ENCODE data around the gene NUTF2. TPM values are rescaled to one million over a fixed set of nuclear protein-coding genes. Genes with fewer than 3 reads are reported as not detected.
"Not testable (repeated sequence)": the region's sequence is repeated elsewhere in the genome, so short reads cannot be mapped to it uniquely, and the experiment has no call there.

NUTF2 gene
- total RNA-seq, 4 donors from 2014 or later: 101 to 161 (median 113) TPM

DNA sequence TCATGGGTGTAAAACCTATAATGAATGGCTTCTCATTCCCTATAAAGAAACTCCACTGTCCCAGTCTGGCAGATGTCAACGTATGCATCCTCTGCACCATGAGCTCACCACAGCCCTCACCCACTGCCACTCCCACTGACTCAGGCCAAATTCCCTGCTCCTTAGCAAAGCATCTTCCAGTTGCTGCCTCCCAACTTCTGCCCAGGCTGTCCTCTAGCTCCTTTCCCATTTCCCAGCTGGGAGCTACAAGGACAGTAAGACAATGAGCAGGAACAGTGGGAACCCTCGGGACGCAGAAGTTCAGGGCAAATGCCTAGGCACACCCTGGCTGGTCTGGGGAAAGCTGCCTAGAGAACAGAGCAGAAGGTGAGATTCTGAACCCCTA is 13.7 kb upstream of the NUTF2 start:
- 0% methylated on average over 1 of the region's 3 CpGs for WGBS
- Histone ChIP-seq H3K4me1 (peaks cover 24% of the 10 kb centered on the region), H3K27me3 (no peaks in the 10 kb centered on the region), H3K36me3 (peaks cover 39% of the 10 kb centered on the region), H3K4me3 (peak overlapping the region; percentile 76), H3K27ac (peak overlapping the region; percentile 68), H3K9me3 (no peaks in the 10 kb centered on the region)
- DNase-seq (ENCODE audit: low spot score in 2 of 2): no peak
- TF ChIP-seq, protein P1, sequence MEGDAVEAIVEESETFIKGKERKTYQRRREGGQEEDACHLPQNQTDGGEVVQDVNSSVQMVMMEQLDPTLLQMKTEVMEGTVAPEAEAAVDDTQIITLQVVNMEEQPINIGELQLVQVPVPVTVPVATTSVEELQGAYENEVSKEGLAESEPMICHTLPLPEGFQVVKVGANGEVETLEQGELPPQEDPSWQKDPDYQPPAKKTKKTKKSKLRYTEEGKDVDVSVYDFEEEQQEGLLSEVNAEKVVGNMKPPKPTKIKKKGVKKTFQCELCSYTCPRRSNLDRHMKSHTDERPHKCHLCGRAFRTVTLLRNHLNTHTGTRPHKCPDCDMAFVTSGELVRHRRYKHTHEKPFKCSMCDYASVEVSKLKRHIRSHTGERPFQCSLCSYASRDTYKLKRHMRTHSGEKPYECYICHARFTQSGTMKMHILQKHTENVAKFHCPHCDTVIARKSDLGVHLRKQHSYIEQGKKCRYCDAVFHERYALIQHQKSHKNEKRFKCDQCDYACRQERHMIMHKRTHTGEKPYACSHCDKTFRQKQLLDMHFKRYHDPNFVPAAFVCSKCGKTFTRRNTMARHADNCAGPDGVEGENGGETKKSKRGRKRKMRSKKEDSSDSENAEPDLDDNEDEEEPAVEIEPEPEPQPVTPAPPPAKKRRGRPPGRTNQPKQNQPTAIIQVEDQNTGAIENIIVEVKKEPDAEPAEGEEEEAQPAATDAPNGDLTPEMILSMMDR (IDR thresholded peaks at IDR 0.05): no peak
- TF ChIP-seq POLR2A (IDR thresholded peaks at IDR 0.05): no peak
- no peak for TF ChIP-seq POLR2AphosphoS5 (IDR thresholded peaks at IDR 0.05)
- no peak for TF ChIP-seq EP300 (IDR thresholded peaks at IDR 0.05)

DNA sequence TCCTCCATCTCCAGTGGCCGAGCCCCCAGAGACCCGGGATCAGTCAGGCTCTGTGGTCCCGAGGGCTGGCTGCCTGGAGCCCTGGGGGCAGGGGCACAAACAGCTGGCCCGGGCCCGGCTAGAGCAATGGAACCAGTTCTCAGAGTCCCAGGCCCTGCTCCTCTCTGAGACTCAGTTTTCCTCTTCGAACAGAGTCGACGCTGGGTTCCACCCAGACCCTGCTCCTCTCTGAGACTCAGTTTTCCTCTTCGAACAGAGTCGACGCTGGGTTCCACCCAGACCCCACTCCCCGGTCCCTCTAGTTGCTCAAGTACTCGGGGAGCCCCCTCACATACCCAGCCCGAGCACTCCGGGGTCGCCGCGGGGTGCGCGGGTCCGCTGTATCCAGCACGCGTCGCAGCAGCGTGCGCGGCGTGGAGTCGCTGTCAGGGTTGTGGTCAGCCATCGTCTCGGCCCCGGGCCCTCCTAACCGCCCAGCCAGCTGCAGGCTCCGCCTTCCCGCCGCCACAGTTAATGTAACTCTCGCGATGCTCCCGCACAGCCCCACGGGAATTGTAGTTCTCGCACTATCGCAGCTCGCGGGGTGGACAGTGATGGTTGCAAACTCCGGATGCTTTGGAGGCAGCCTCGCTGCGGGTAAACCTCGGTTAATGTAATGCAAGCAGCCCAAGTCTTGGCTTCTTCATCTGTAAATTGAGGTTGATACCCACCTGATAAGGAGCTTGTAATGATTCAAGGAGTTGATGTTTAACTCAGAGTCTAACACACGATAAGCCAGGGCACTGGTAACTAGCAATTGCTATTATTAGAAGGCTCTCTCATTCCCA is 13.1 kb upstream of the NUTF2 start:
- no peaks in the 10 kb centered on the region for H3K27me3 ChIP-seq
- WGBS: 0% methylated on average over 13 of the region's 49 CpGs
- peaks cover 24% of the 10 kb centered on the region for H3K4me1 ChIP-seq
- H3K36me3 ChIP-seq: peaks cover 33% of the 10 kb centered on the region
- TF ChIP-seq POLR2AphosphoS5 (IDR thresholded peaks at IDR 0.05) (peak in 1 of 3 donors; percentile 15), POLR2A (IDR thresholded peaks at IDR 0.05) (peak in 1 of 2 donors; percentile 54)
- TF ChIP-seq, protein P1 (IDR thresholded peaks at IDR 0.05): no peak
- H3K27ac ChIP-seq: peak overlapping the region; percentile 68
- H3K4me3 ChIP-seq: peak overlapping the region; percentile 76
- H3K9me3 ChIP-seq: no peaks in the 10 kb centered on the region
- DNase-seq (ENCODE audit: low spot score in 2 of 2): peak; percentile 95 to 97

DNA sequence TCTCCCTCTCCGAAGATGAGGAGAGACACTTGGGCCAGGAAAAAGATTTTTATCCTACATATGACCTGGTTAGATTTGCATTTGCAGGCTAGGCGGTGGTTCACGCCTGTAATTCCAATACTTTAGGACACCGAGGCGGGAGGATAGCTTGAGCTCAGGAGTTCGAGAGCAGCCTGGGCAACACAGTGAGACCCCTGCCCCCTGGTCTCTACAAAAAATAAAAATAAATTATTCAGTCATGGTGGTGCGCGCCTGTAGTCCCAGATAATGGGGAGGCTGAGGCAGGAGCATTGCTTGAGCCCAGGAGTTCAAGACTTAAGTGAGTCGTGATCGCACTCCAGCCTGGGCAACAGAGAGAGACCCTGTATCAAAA is 12.5 kb upstream of the NUTF2 start:
- Histone ChIP-seq H3K36me3 (peaks cover 27% of the 10 kb centered on the region), H3K27me3 (no peaks in the 10 kb centered on the region), H3K9me3 (no peaks in the 10 kb centered on the region), H3K27ac (no peak overlapping the region), H3K4me1 (peaks cover 24% of the 10 kb centered on the region), H3K4me3 (peak overlapping the region; percentile 76)
- TF ChIP-seq POLR2AphosphoS5 (IDR thresholded peaks at IDR 0.05) (no peak), POLR2A (IDR thresholded peaks at IDR 0.05) (no peak), EP300 (IDR thresholded peaks at IDR 0.05) (no peak)
- TF ChIP-seq, protein P1 (IDR thresholded peaks at IDR 0.05): no peak
- DNase-seq (ENCODE audit: low spot score in 2 of 2): no peak
- WGBS: 87% methylated on average over 10 of the region's 10 CpGs

DNA sequence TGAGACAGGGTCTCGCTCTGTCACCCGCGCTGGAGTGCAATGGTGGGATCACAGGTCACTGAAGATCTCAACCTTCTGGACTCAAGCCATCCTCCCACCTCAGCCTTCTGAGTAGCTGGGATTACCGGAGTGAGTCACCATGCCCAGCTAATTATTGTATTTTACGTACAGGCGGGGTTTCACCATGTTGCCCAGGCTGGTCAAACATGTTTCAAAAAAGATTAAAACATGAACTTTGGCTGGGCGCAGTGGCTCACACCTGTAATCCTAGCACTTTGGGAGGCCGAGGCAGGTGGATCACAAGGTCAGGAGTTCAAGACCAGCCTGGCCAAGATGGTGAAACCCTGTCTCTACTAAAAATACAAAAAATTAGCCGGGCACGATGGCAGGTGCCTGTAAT is 9.5 kb upstream of the NUTF2 start:
- H3K36me3 ChIP-seq; H3K9me3 ChIP-seq; H3K4me3 ChIP-seq; DNase-seq (ENCODE audit: low spot score in 2 of 2); H3K27me3 ChIP-seq; H3K27ac ChIP-seq: not testable (repeated sequence)
- peaks cover 25% of the 10 kb centered on the region for H3K4me1 ChIP-seq
- 92% methylated on average over 10 of the region's 10 CpGs for WGBS

DNA sequence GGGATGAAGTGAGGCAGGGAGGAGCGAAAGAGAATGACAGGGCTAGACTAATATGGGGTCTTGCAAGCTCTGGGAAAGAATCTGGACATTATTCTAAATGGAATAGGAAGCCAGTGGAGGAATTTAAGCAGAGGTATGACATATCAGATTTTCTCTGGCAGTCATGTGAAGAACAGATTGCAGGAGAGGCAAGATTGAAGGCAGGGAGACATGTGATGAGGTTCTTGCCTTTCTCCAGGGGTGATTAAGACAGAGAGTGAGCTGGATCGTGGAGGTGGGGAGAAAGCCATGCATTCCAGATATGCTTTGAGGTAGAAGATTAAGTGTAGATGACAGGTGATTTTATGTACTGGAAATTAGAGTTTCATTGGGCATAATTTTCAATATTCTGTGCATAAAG is 8.9 kb upstream of the NUTF2 start:
- TF ChIP-seq, protein P1 (IDR thresholded peaks at IDR 0.05): no peak
- no peak for TF ChIP-seq EP300 (IDR thresholded peaks at IDR 0.05)
- no peak for TF ChIP-seq POLR2AphosphoS5 (IDR thresholded peaks at IDR 0.05)
- no peak for TF ChIP-seq POLR2A (IDR thresholded peaks at IDR 0.05)
- H3K4me1 ChIP-seq: peaks cover 24% of the 10 kb centered on the region
- H3K9me3 ChIP-seq: no peaks in the 10 kb centered on the region
- no peaks in the 10 kb centered on the region for H3K36me3 ChIP-seq
- no peak overlapping the region for H3K27ac ChIP-seq
- no peak for DNase-seq (ENCODE audit: low spot score in 2 of 2)
- H3K4me3 ChIP-seq: no peak overlapping the region
- no peaks in the 10 kb centered on the region for H3K27me3 ChIP-seq
- WGBS: 85% methylated on average over 2 of the region's 2 CpGs
